ENCODE measurements around the gene SUGCT. TPM values are rescaled to one million over a fixed set of nuclear protein-coding genes. Genes with fewer than 3 reads are reported as not detected.

The SUGCT gene
- total RNA-seq, 1 donor: 6.7 TPM

DNA sequence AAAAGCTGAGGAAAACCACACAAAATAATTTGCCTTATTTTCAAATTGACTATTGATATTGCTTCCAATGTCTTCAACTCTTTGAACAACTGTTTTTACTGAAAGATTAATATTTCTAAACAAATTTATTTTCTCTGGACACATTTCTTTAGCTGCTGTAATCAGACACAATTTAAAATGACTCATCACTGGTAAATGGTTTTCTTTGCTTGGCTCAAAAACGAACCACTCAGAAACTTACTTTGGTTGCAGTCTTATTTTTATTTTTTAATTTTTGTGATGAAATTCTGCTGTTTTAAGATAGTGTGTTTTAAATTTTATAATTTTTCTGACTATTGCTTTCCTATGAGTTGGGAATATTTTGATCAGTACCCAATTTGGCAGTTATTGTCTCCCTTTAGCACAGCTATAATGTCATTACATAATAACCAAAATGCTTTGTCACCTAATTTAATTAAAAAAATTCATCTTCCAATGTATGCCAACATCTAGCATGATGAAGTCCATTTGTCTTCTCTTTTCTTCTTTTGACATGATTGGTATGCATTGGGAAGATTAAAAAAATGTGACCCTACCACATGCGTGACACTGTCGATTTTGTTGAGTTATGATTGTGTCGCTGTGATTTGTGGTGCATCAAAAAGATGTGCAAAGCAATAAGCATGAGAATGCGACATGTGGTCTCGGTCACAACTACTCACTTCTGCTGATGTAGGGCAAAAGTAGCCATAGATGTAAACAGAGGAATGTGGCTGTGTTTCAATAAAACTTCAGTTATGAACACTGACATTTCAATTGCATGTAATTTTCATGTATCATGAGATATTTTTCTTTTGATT lies 222.3 kb downstream of the SUGCT start:
- peak; percentile 54 for DNase-seq (ENCODE audit: low read depth)
- TF ChIP-seq, protein P1, sequence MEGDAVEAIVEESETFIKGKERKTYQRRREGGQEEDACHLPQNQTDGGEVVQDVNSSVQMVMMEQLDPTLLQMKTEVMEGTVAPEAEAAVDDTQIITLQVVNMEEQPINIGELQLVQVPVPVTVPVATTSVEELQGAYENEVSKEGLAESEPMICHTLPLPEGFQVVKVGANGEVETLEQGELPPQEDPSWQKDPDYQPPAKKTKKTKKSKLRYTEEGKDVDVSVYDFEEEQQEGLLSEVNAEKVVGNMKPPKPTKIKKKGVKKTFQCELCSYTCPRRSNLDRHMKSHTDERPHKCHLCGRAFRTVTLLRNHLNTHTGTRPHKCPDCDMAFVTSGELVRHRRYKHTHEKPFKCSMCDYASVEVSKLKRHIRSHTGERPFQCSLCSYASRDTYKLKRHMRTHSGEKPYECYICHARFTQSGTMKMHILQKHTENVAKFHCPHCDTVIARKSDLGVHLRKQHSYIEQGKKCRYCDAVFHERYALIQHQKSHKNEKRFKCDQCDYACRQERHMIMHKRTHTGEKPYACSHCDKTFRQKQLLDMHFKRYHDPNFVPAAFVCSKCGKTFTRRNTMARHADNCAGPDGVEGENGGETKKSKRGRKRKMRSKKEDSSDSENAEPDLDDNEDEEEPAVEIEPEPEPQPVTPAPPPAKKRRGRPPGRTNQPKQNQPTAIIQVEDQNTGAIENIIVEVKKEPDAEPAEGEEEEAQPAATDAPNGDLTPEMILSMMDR (IDR thresholded peaks at IDR 0.05; ENCODE audit: insufficient read depth, low read length): no peak
- H3K4me3 ChIP-seq (ENCODE audit: low read depth, low read length): no peak overlapping the region

DNA sequence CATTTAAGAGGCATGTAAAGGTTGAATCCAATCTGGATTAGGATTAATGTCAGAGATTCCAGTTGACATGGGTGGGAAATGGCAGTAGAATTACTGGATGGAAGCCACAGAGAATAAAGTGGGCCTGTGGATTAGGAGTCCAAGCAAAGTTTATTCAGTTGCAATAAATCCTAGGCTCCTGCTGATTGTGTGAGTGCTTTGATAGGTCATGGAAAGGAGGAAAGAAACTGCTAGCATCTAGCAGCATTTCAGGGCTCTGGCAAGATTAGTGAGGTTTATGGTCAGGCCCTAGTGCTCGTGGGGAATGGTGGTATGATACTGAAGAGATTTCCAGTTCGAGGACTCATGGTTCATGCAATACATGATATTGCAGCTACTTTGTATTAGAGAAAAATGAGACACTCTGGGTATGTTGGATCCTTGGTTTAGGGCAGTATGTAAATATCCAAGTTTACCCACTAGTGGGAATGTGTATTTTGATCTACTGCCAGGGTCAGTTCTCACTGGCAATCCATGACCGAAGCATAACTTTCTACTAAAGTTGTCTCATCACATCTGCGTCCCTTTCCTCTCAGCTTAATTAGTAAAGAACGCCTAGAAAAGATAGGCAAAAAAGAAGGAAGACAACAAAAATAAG lies 235.0 kb downstream of the SUGCT start:
- H3K4me3 ChIP-seq (ENCODE audit: low read depth, low read length): no peak overlapping the region
- TF ChIP-seq, protein P1 (IDR thresholded peaks at IDR 0.05; ENCODE audit: insufficient read depth, low read length): no peak
- no peak for DNase-seq (ENCODE audit: low read depth)

DNA sequence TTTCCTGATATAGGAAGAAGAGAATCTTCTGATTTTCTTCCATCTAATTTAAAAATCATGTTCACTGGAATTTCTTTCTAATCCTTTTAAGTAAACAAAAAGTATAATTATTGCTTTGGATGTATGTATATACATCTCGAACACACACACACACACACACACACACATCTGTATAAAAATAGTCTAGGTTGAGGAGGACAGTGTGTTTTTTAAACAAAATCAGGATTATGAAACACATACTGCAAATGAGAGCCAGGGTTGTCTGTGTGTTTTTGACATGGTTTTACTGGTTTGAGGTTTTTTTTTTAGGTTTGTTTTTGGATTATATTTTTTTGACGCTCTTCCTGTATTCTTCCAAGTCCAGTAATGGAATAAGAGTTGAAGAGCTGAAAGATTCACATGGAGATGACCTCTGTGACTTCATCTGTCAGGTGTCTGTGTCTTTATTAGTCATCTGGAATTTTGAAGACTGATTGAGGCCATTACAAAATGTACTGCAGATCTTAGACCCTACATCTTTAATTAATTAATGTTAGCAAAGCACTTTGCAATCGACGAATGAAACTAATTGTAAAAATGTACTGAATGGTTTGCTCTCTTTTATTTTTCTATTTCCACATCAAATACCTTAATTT lies 237.1 kb downstream of the SUGCT start:
- H3K4me3 ChIP-seq (ENCODE audit: low read depth, low read length): no peak overlapping the region
- TF ChIP-seq, protein P1 (IDR thresholded peaks at IDR 0.05; ENCODE audit: insufficient read depth, low read length): no peak
- DNase-seq (ENCODE audit: low read depth): no peak

GRCh38 chr7:40374575-40374974 lies 239.8 kb downstream of the SUGCT start:
- TF ChIP-seq, protein P1 (IDR thresholded peaks at IDR 0.05; ENCODE audit: insufficient read depth, low read length): no peak
- no peak overlapping the region for H3K4me3 ChIP-seq (ENCODE audit: low read depth, low read length)
- no peak for DNase-seq (ENCODE audit: low read depth)

DNA sequence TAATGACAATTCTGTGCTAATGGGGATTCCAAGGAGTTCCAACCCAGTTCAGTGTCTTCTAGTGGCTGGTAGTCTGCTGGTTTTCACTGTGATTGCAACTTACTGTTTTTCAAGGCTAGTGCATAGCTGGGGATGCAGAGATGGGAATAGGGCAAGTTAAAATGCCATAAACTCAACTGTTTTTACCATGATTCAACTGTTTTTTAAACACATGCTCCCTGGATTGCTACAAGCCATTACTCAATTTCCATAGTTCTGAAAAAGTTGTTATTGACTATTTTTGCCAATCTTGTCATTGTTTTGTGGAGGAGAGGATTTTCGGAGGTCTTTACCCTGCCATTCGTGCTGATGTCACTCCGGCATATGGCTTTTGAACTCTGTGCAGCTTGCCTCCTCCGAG lies 245.3 kb downstream of the SUGCT start:
- no peak for DNase-seq (ENCODE audit: low read depth)
- H3K4me3 ChIP-seq (ENCODE audit: low read depth, low read length): no peak overlapping the region
- TF ChIP-seq, protein P1 (IDR thresholded peaks at IDR 0.05; ENCODE audit: insufficient read depth, low read length): no peak

DNA sequence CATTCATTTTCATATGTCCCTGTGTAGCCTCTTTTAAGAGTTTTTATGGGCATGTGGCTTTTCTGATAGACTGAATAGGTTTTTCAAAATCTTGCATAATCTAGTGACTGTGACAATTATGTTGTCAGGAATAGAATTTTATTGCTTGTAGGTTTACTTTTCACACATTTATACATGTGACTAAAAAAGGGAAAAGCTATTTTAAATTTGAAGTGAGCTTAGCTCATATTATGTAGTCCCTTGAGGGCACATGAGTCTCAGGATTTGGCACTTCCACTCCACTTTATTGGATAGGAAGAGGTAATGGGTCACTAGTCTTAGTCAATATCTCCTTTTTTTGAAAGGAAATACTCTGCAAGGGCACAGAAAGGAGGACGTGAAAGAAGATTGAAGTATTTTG lies 247.3 kb downstream of the SUGCT start:
- H3K4me3 ChIP-seq (ENCODE audit: low read depth, low read length): no peak overlapping the region
- no peak for DNase-seq (ENCODE audit: low read depth)
- TF ChIP-seq, protein P1 (IDR thresholded peaks at IDR 0.05; ENCODE audit: insufficient read depth, low read length): no peak
